Hippocampal formation (tissue), 2 donors: ENCODE measurements around the gene NBEA.
"Not testable (repeated sequence)": the region's sequence is repeated elsewhere in the genome, so short reads cannot be mapped to it uniquely, and the experiment has no call there.

Source experiments
- DNase-seq, 2 donors: peaks; one replicate each; lab custom pipeline; 2025; lab: John Stamatoyannopoulos, UW

The NBEA gene

GRCh38 chr13:35388441-35389355 is 446.6 kb downstream of the NBEA start:
- DNase-seq: no peak

- DNase-seq: no peak
Measured at GRCh38 chr13:35389535-35389934, 447.5 kb downstream of the NBEA start.

GRCh38 chr13:35392768-35393167 is 450.7 kb downstream of the NBEA start:
- no peak for DNase-seq

GRCh38 chr13:35393886-35394285 is 451.8 kb downstream of the NBEA start:
- no peak for DNase-seq

- DNase-seq: not testable (repeated sequence)
Measured at GRCh38 chr13:35408285-35408684, 466.2 kb downstream of the NBEA start.

GRCh38 chr13:35411059-35411744 is 469.1 kb downstream of the NBEA start:
- no peak for DNase-seq

GRCh38 chr13:35448465-35448864 is 506.4 kb downstream of the NBEA start:
- DNase-seq: no peak

- DNase-seq: no peak
Measured at GRCh38 chr13:35449821-35450220, 507.8 kb downstream of the NBEA start.

GRCh38 chr13:35455022-35455421 is 513.0 kb downstream of the NBEA start:
- DNase-seq: no peak

GRCh38 chr13:35457258-35457657 is 515.2 kb downstream of the NBEA start:
- DNase-seq: no peak

- no peak for DNase-seq
Measured at GRCh38 chr13:35460061-35460460, 518.0 kb downstream of the NBEA start.

GRCh38 chr13:35465371-35465770 is 523.3 kb downstream of the NBEA start:
- no peak for DNase-seq

GRCh38 chr13:35468195-35468594 is 526.1 kb downstream of the NBEA start:
- no peak for DNase-seq

GRCh38 chr13:35469806-35470525 is 527.9 kb downstream of the NBEA start:
- DNase-seq: no peak

- DNase-seq: peak in 1 of 2 donors; percentile 12
Measured at GRCh38 chr13:35470671-35471661, 528.9 kb downstream of the NBEA start.

- no peak for DNase-seq
Measured at GRCh38 chr13:35471706-35472322, 529.7 kb downstream of the NBEA start.

- no peak for DNase-seq
Measured at GRCh38 chr13:35472323-35472881, 530.3 kb downstream of the NBEA start.

- no peak for DNase-seq
Measured at GRCh38 chr13:35473206-35473775, 531.2 kb downstream of the NBEA start.

GRCh38 chr13:35473802-35474201 is 531.7 kb downstream of the NBEA start:
- DNase-seq: no peak
